Thyroid gland (tissue), 4 donors: Measurements from ENCODE around the gene NR2C1. TPM values are rescaled to one million over a fixed set of nuclear protein-coding genes. Genes with fewer than 3 reads are reported as not detected.

ENCODE experiments used
- DNase-seq, 2 donors: peaks; one replicate each; pipeline ENCODE4 v3.0.0-alpha.2; 2019
- H3K27ac ChIP-seq, 3 donors: fragments of 200-600 bp; sonication (generic); 1 replicate in 2 of 3; 2 replicates in 1 of 3; pipeline ENCODE4 v1.5.1; 2016 to 2019; ENCODE audit warnings: mild to moderate bottlenecking in 1 of 3, moderate library complexity in 1 of 3
- H3K27me3 ChIP-seq: fragments of 200-600 bp; sonication (generic); one replicate; pipeline ENCODE4 v1.5.1; 2019
- H3K36me3 ChIP-seq, 2 donors: fragments of 200-600 bp; sonication (generic); one replicate each; pipeline ENCODE4 v1.5.1; 2016 to 2019
- H3K4me1 ChIP-seq, 2 donors: fragments of 200-600 bp; sonication (generic); one replicate each; pipeline ENCODE4 v1.5.1; 2017 to 2019
- H3K4me3 ChIP-seq, 3 donors: fragments of 200-600 bp; sonication (generic); replicated peaks in 1 of 3; 1 replicate in 2 of 3; 2 replicates in 1 of 3; pipeline ENCODE4 v1.5.1; 2016; ENCODE audit warnings: mild to moderate bottlenecking in 1 of 3
- H3K9me3 ChIP-seq: fragments of 200-600 bp; sonication (generic); one replicate; pipeline ENCODE4 v1.5.1; 2017
- CTCF ChIP-seq, 6 experiments: fragments of 200-600 bp in 3 of 6; fragments of 450-650 bp in 3 of 6; sonication (generic) in 3 of 6; IDR thresholded peaks; one replicate each; pipeline ENCODE4 v1.5.1; 2016 to 2019; ENCODE audit warnings: antibody characterized with exemption in 6 of 6, mild to moderate bottlenecking in 2 of 6, inconsistent platforms in 1 of 6, moderate library complexity in 1 of 6
- POLR2A ChIP-seq, 2 donors: fragments of 450-650 bp; IDR thresholded peaks; one replicate each; pipeline ENCODE4 v1.6.1; 2017; ENCODE audit warnings: antibody characterized with exemption in 2 of 2, mild to moderate bottlenecking in 2 of 2, moderate library complexity in 1 of 2
- WGBS, 2 donors: methylation state at CpG; one replicate each; pipeline ENCODE4 v1.1.5; 2017; 5-methylcytosine and 5-hydroxymethylcytosine counted together
- intact Hi-C: fragments of 100-400 bp; cut with DNase I; formaldehyde crosslinking; loops from one replicate; pipeline ENCODE4 v1.15.1; 2023
- total RNA-seq, 4 donors: library from RNA; depleted of rRNA; stranded (reverse); fragments of >200 nt; gene quantifications; one replicate each; pipeline ENCODE4 v1.2.3, GENCODE V29; 2016

The NR2C1 gene
- total RNA-seq, 4 donors from 2014 or later, result 69.6 to 248 (median 103) TPM

DNA sequence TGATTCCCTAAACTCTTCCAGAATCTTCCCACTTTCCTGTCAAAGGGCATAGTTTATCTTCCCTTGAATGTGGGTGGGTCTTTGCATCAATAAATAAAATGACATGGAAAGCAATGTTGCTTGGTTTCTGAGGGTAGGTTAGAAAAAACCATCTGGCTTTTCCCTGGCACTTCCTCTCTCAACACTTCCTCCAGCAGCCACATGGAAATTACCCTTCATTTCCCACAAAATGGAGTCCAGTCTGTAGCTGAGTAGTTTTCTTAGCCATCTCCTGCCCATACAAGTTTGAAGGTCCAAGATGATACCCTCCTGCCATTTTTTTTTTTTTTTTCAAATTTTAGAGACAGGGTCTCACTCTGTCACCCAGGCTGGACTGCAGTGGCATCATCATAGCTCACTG, 58.9 kb downstream of the NR2C1 start:
- Histone ChIP-seq H3K4me1 (no peaks in the 10 kb centered on the region), H3K27ac (no peak overlapping the region), H3K4me3 (no peak overlapping the region), H3K9me3 (no peaks in the 10 kb centered on the region), H3K36me3 (no peaks in the 10 kb centered on the region), H3K27me3 (no peaks in the 10 kb centered on the region)
- intact Hi-C loops, result no loop called here
- no peak for TF ChIP-seq CTCF (IDR thresholded peaks at IDR 0.05)
- TF ChIP-seq POLR2A (IDR thresholded peaks at IDR 0.05), result no peak
- DNase-seq, result no peak

GRCh38 chr12:95006206-95006605, 67.2 kb downstream of the NR2C1 start:
- Histone ChIP-seq H3K27ac (no peak overlapping the region), H3K9me3 (no peaks in the 10 kb centered on the region), H3K4me1 (peaks cover 6 to 11% of the 10 kb centered on the region in 2 donors), H3K36me3 (peaks cover 0 to 4% of the 10 kb centered on the region in 2 donors), H3K4me3 (no peak overlapping the region), H3K27me3 (no peaks in the 10 kb centered on the region)
- 89 to 91% methylated on average over 4 of the region's 4 CpGs for WGBS, 2 donors
- no peak for TF ChIP-seq POLR2A (IDR thresholded peaks at IDR 0.05)
- no peak for TF ChIP-seq CTCF (IDR thresholded peaks at IDR 0.05)
- no peak for DNase-seq
- intact Hi-C loops, result no loop called here

DNA sequence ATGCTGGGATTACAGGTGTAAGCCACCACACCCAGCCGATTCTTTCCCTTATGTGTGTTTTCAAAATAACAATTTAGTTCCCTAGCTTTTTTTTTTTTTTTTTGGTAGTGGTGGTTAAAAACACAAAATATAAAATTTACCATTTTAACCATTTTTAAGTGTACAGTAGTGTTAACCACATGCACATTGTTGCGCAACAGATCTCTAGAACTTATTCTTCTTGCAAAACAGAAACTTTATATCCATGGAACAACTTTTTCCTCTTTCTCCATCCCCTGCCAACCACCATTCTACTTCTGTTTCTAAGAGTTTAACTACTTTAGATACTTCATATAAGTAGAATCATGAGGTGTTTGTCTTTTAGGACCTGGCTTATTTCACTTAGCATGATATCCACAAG, 68.8 kb downstream of the NR2C1 start:
- Histone ChIP-seq H3K4me3 (no peak overlapping the region), H3K9me3 (no peaks in the 10 kb centered on the region), H3K36me3 (peaks cover 0 to 8% of the 10 kb centered on the region in 2 donors), H3K27me3 (no peaks in the 10 kb centered on the region), H3K27ac (no peak overlapping the region), H3K4me1 (peaks cover 6 to 20% of the 10 kb centered on the region in 2 donors)
- TF ChIP-seq CTCF (IDR thresholded peaks at IDR 0.05), result no peak
- no peak for TF ChIP-seq POLR2A (IDR thresholded peaks at IDR 0.05)
- intact Hi-C loops, result no loop called here
- DNase-seq, result no peak
- 92 to 96% methylated on average over 2 of the region's 2 CpGs for WGBS, 2 donors

DNA sequence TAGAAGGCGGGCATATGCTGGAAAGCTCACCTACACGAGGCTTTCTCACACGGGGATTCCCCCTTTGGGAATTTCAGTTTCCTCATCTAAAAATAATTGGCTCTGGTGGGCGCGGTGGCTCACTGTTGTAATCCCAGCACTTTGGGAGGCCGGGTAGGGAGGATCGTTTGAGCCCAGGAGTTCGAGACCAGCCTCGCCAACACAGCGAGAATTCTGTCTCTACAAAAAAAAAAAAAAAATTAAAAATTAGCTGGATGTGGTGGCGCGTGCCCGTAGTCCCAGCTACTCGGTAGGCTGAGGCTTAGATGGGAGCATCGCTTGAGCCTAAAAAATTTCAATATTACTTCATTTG, 69.5 kb downstream of the NR2C1 start:
- H3K27me3 ChIP-seq, result no peaks in the 10 kb centered on the region
- peaks cover 6 to 21% of the 10 kb centered on the region in 2 donors for H3K4me1 ChIP-seq
- TF ChIP-seq CTCF (IDR thresholded peaks at IDR 0.05) (no peak), POLR2A (IDR thresholded peaks at IDR 0.05) (no peak)
- intact Hi-C loops, result no loop called here
- H3K27ac ChIP-seq, result peak overlapping the region; percentile 48 to 79 (median 75)
- H3K9me3 ChIP-seq, result no peaks in the 10 kb centered on the region
- H3K4me3 ChIP-seq, result peak overlapping the region in 2 of 3 donors; percentile 16 to 66
- no peak for DNase-seq
- WGBS, 2 donors, result 67 to 69% methylated on average over 15 of the region's 15 CpGs
- H3K36me3 ChIP-seq, result peaks cover 0 to 8% of the 10 kb centered on the region in 2 donors

GRCh38 chr12:95003213-95003920, 70.1 kb downstream of the NR2C1 start, which contains the start of gene NDUFA12:
NDUFA12 (minus strand) TSS chr12:95003697; CDS start chr12:95003680, 17 bp downstream.
- Histone ChIP-seq H3K36me3 (peaks cover 0 to 8% of the 10 kb centered on the region in 2 donors), H3K27me3 (no peaks in the 10 kb centered on the region), H3K4me1 (peaks cover 6 to 21% of the 10 kb centered on the region in 2 donors), H3K27ac (peak within 1 kb of the TSS; percentile 48 to 79 (median 75)), H3K4me3 (peak within 1 kb of the TSS; percentile 60 to 66 (median 66)), H3K9me3 (no peaks in the 10 kb centered on the region)
- TF ChIP-seq POLR2A (IDR thresholded peaks at IDR 0.05) (peak in 1 of 2 donors; percentile 86), CTCF (IDR thresholded peaks at IDR 0.05) (no peak)
- WGBS, 2 donors, result 0 to 1% methylated on average over 8 to 32 of the region's 34 CpGs
- DNase-seq, result peak; percentile 96
- intact Hi-C loops, result no loop called here
